ENCODE results near the gene ANKRD33B. TPM values are rescaled to one million over a fixed set of nuclear protein-coding genes. Genes with fewer than 3 reads are reported as not detected.

Gene ANKRD33B
- total and polyA plus RNA-seq, 2 experiments from 2014 or later = 0.71 to 1.5 TPM

DNA sequence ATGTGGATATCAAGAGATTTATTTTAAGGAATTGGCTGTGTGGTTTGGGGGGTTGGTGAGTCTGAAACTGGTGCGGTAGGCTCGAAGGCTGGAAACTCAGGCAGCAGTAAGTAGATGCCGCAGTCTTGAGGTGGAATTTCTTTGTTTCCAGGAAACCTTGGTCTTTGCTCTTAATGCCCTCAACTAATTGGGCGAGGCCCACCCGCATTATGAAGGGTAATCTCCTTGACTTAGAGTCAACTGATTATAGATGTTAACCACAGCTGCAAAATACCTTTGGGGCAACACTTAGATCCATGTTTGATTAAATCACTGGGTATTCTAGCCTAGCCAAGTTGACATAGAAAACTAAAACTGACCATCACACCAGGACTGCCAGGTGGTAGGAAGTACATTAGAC is 83.8 kb downstream of the ANKRD33B start:
- H2AFZ ChIP-seq = no peak overlapping the region
- H3K4me2 ChIP-seq (ENCODE audit: unreplicated experiment) = no peak overlapping the region
- no peaks in the 10 kb centered on the region for H3K9me3 ChIP-seq (ENCODE audit: low read depth)
- no peak for DNase-seq
- H3K4me1 ChIP-seq (ENCODE audit: insufficient read depth) = no peaks in the 10 kb centered on the region
- no peaks in the 10 kb centered on the region for H3F3A ChIP-seq (ENCODE audit: insufficient read depth)
- no peak overlapping the region for H3K4me3 ChIP-seq
- no peaks in the 10 kb centered on the region for H3K79me2 ChIP-seq (ENCODE audit: insufficient read depth)
- H3K9me2 ChIP-seq (ENCODE audit: insufficient read depth) = no peaks in the 10 kb centered on the region
- H3K36me3 ChIP-seq (ENCODE audit: low read depth) = no peaks in the 10 kb centered on the region
- no peaks in the 10 kb centered on the region for H3K27me3 ChIP-seq (replicated peaks; ENCODE audit: insufficient read depth)
- H4K20me1 ChIP-seq (ENCODE audit: insufficient read depth) = no peaks in the 10 kb centered on the region
- in situ Hi-C loops (cut with MboI) = no loop called here
- no peak overlapping the region for H3K9ac ChIP-seq
- TF ChIP-seq EZH2 (IDR thresholded peaks at IDR 0.05; ENCODE audit: insufficient read depth, poor library complexity, severe bottlenecking) (no peak), EZH2phosphoT487 (IDR thresholded peaks at IDR 0.05; ENCODE audit: insufficient read depth, low read depth) (no peak)
- 94 to 97% methylated on average over 5 of the region's 5 CpGs for WGBS, 2 experiments (ENCODE audit: low coverage in 1 of 2, low lambda C conversion rate in 2 of 2, missing lambda C conversion rate in 2 of 2)
- H3K27ac ChIP-seq = no peak overlapping the region

DNA sequence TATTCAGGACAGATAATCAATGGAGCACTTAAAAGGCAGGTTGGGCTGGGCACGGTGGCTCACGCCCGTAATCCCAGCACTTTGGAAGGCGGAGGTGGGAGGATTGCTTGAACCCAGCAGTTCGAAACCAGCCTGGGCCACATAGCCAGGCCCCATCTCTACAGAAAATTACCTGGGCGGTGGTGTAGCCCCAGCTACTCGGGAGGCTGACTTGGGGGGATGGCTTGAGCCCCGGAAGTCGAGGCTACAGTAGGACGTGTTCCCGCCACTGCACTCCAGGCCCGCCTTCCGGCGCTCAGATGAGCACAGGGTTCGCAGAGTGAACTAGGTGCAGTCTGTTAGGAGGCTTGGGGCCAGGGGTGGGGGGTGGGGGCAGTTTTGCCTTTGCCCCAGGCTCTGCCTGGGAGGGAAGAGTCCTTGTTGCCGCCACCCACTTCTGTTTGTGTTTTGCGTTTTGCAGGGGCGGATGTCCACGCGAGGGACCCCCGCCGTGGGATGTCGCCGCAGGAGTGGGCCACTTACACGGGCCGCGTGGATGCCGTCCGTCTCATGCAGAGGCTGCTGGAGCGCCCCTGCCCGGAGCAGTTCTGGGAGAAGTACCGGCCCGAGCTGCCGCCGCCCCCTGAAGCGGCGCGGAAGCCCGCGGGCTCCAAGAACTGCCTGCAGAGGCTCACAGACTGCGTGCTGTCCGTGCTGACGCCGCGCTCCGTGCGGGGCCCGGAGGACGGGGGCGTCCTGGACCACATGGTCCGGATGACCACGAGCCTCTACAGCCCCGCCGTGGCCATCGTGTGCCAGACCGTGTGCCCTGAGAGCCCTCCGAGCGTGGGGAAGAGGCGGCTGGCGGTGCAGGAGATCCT is 85.2 kb downstream of the ANKRD33B start:
- H3K9ac ChIP-seq = no peak overlapping the region
- WGBS, 2 experiments (ENCODE audit: low coverage in 1 of 2, low lambda C conversion rate in 2 of 2, missing lambda C conversion rate in 2 of 2) = 90 to 92% methylated on average over 55 to 60 of the region's 60 CpGs
- H3F3A ChIP-seq (ENCODE audit: insufficient read depth) = no peaks in the 10 kb centered on the region
- H3K9me3 ChIP-seq (ENCODE audit: low read depth) = no peaks in the 10 kb centered on the region
- in situ Hi-C loops (cut with MboI) = no loop called here
- no peak overlapping the region for H3K4me2 ChIP-seq (ENCODE audit: unreplicated experiment)
- H3K4me3 ChIP-seq = no peak overlapping the region
- no peaks in the 10 kb centered on the region for H3K36me3 ChIP-seq (ENCODE audit: low read depth)
- no peak for TF ChIP-seq EZH2phosphoT487 (IDR thresholded peaks at IDR 0.05; ENCODE audit: insufficient read depth, low read depth)
- no peak for TF ChIP-seq EZH2 (IDR thresholded peaks at IDR 0.05; ENCODE audit: insufficient read depth, poor library complexity, severe bottlenecking)
- H3K27ac ChIP-seq = no peak overlapping the region
- H2AFZ ChIP-seq = no peak overlapping the region
- no peaks in the 10 kb centered on the region for H3K79me2 ChIP-seq (ENCODE audit: insufficient read depth)
- H3K27me3 ChIP-seq (replicated peaks; ENCODE audit: insufficient read depth) = no peaks in the 10 kb centered on the region
- DNase-seq = no peak
- H3K4me1 ChIP-seq (ENCODE audit: insufficient read depth) = no peaks in the 10 kb centered on the region
- no peaks in the 10 kb centered on the region for H4K20me1 ChIP-seq (ENCODE audit: insufficient read depth)
- no peaks in the 10 kb centered on the region for H3K9me2 ChIP-seq (ENCODE audit: insufficient read depth)

- WGBS, 2 experiments (ENCODE audit: low coverage in 1 of 2, low lambda C conversion rate in 2 of 2, missing lambda C conversion rate in 2 of 2) = 85 to 97% methylated on average over 13 to 61 of the region's 68 CpGs
- Histone ChIP-seq H4K20me1 (ENCODE audit: insufficient read depth) (no peaks in the 10 kb centered on the region), H3F3A (ENCODE audit: insufficient read depth) (no peaks in the 10 kb centered on the region), H2AFZ (no peak overlapping the region), H3K4me1 (ENCODE audit: insufficient read depth) (no peaks in the 10 kb centered on the region), H3K36me3 (ENCODE audit: low read depth) (no peaks in the 10 kb centered on the region), H3K4me3 (no peak overlapping the region), H3K79me2 (ENCODE audit: insufficient read depth) (no peaks in the 10 kb centered on the region), H3K9me3 (ENCODE audit: low read depth) (no peaks in the 10 kb centered on the region), H3K9ac (no peak overlapping the region), H3K9me2 (ENCODE audit: insufficient read depth) (no peaks in the 10 kb centered on the region), H3K27me3 (replicated peaks; ENCODE audit: insufficient read depth) (no peaks in the 10 kb centered on the region), H3K4me2 (ENCODE audit: unreplicated experiment) (no peak overlapping the region), H3K27ac (no peak overlapping the region)
- no peak for DNase-seq
- in situ Hi-C loops (cut with MboI) = no loop called here
- TF ChIP-seq EZH2 (IDR thresholded peaks at IDR 0.05; ENCODE audit: insufficient read depth, poor library complexity, severe bottlenecking) (no peak), EZH2phosphoT487 (IDR thresholded peaks at IDR 0.05; ENCODE audit: insufficient read depth, low read depth) (no peak)
Measured at GRCh38 chr5:10649666-10650380, 86.0 kb downstream of the ANKRD33B start.

GRCh38 chr5:10652151-10652550 is 88.3 kb downstream of the ANKRD33B start:
- Histone ChIP-seq H3K36me3 (ENCODE audit: low read depth) (no peaks in the 10 kb centered on the region), H3K9ac (no peak overlapping the region), H4K20me1 (ENCODE audit: insufficient read depth) (no peaks in the 10 kb centered on the region)

More at GRCh38 chr5:10652151-10652550, 88.3 kb downstream of the ANKRD33B start:
- no peak overlapping the region for H3K4me2 ChIP-seq (ENCODE audit: unreplicated experiment)
- H3K27ac ChIP-seq = no peak overlapping the region
- H3K27me3 ChIP-seq (replicated peaks; ENCODE audit: insufficient read depth) = no peaks in the 10 kb centered on the region
- H3F3A ChIP-seq (ENCODE audit: insufficient read depth) = no peaks in the 10 kb centered on the region
- in situ Hi-C loops (cut with MboI) = no loop called here
- no peaks in the 10 kb centered on the region for H3K9me2 ChIP-seq (ENCODE audit: insufficient read depth)
- 90 to 94% methylated on average over 13 of the region's 13 CpGs for WGBS, 2 experiments (ENCODE audit: low coverage in 1 of 2, low lambda C conversion rate in 2 of 2, missing lambda C conversion rate in 2 of 2)
- H3K9me3 ChIP-seq (ENCODE audit: low read depth) = no peaks in the 10 kb centered on the region
- H2AFZ ChIP-seq = no peak overlapping the region
- H3K79me2 ChIP-seq (ENCODE audit: insufficient read depth) = no peaks in the 10 kb centered on the region
- DNase-seq = no peak
- H3K4me1 ChIP-seq (ENCODE audit: insufficient read depth) = 0 out of 2 replicates have a peak, but pooled peaks cover 3% of the 10 kb centered on the region
- TF ChIP-seq EZH2phosphoT487 (IDR thresholded peaks at IDR 0.05; ENCODE audit: insufficient read depth, low read depth) (no peak), EZH2 (IDR thresholded peaks at IDR 0.05; ENCODE audit: insufficient read depth, poor library complexity, severe bottlenecking) (no peak)
- H3K4me3 ChIP-seq = no peak overlapping the region
